HL-60 (cell line): Measurements from ENCODE around the gene NEK9.

Source experiments
- GABPA ChIP-seq: IDR thresholded peaks from 2 replicates; pipeline ENCODE4 v1.6.1; 2012; ENCODE audit warnings: low read depth
- SPI1 ChIP-seq: IDR thresholded peaks from 2 replicates; pipeline ENCODE4 v1.6.1; 2012; ENCODE audit warnings: low read depth, mild to moderate bottlenecking, borderline replicate concordance
- TF ChIP-seq, protein P1 (sequence below): IDR thresholded peaks from one replicate; pipeline ENCODE4 v1.5.1; 2011; ENCODE audit warnings: low read length, control low read depth, inconsistent platforms; ENCODE audit not compliant: insufficient read depth

DNA sequence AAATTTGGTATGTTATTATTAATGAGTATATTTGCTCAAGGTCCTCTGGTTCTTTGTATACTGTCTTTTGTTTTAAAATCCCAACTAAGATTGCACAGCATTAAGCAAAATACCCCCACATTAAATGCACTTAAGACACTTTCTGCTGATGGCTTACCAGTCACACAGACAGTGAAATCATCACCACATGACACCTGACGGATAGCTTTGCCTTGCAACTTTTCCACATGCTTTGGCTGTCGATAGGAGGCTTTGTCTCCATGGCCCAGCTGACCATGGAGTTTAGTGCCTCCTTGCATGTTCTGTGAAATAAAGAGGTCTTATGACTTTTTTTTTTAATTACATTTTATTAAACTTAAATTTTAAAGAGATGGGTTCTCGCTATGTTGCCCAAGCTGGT is 19.7 kb downstream of the NEK9 start:
- TF ChIP-seq, protein P1, sequence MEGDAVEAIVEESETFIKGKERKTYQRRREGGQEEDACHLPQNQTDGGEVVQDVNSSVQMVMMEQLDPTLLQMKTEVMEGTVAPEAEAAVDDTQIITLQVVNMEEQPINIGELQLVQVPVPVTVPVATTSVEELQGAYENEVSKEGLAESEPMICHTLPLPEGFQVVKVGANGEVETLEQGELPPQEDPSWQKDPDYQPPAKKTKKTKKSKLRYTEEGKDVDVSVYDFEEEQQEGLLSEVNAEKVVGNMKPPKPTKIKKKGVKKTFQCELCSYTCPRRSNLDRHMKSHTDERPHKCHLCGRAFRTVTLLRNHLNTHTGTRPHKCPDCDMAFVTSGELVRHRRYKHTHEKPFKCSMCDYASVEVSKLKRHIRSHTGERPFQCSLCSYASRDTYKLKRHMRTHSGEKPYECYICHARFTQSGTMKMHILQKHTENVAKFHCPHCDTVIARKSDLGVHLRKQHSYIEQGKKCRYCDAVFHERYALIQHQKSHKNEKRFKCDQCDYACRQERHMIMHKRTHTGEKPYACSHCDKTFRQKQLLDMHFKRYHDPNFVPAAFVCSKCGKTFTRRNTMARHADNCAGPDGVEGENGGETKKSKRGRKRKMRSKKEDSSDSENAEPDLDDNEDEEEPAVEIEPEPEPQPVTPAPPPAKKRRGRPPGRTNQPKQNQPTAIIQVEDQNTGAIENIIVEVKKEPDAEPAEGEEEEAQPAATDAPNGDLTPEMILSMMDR = no peak
- no peak for TF ChIP-seq SPI1
- no peak for TF ChIP-seq GABPA
